Prostate gland (tissue), 2 donors: ENCODE measurements around the gene RPLP1. TPM values are rescaled to one million over a fixed set of nuclear protein-coding genes. Genes with fewer than 3 reads are reported as not detected.

Source experiments
- DNase-seq: peaks from one replicate; pipeline ENCODE4 v3.0.0-alpha.2; 2019; ENCODE audit warnings: low spot score
- H3K27ac ChIP-seq, 2 donors: fragments of 200-600 bp; sonication (generic); 2 replicates each; pipeline ENCODE4 v1.5.1; 2017 to 2019
- H3K27me3 ChIP-seq: fragments of 200-600 bp; sonication (generic); replicated peaks from 2 replicates; pipeline ENCODE4 v1.5.1; 2019; ENCODE audit not compliant: insufficient read depth
- H3K36me3 ChIP-seq, 2 donors: fragments of 200-600 bp; sonication (generic); 1 replicate in 1 of 2; 2 replicates in 1 of 2; pipeline versions ENCODE4 v1.5.1 to v1.8.1; 2017 to 2019
- H3K4me1 ChIP-seq: fragments of 200-600 bp; sonication (generic); replicated peaks from 2 replicates; pipeline ENCODE4 v1.5.1; 2019
- H3K4me3 ChIP-seq, 2 donors: fragments of 200-600 bp; sonication (generic); 2 replicates each; pipeline ENCODE4 v1.5.1; 2017 to 2019
- H3K9me3 ChIP-seq: fragments of 200-600 bp; sonication (generic); 2 replicates; pipeline ENCODE4 v1.5.1; 2017
- CTCF ChIP-seq, 4 experiments: fragments of 200-600 bp in 2 of 4; fragments of 450-650 bp in 2 of 4; sonication (generic) in 2 of 4; IDR thresholded peaks; 1 replicate in 3 of 4; 2 replicates in 1 of 4; pipeline ENCODE4 v1.5.1; 2016 to 2019; ENCODE audit warnings: antibody characterized with exemption in 4 of 4, mild to moderate bottlenecking in 2 of 4, moderate library complexity in 2 of 4
- POLR2A ChIP-seq: fragments of 450-650 bp; IDR thresholded peaks from one replicate; pipeline ENCODE4 v1.6.1; 2016; ENCODE audit warnings: antibody characterized with exemption, mild to moderate bottlenecking
- POLR2AphosphoS5 ChIP-seq: sonication (generic); formaldehyde crosslinking; IDR thresholded peaks from one replicate; pipeline ENCODE4 v1.6.1; 2017; ENCODE audit warnings: antibody characterized with exemption
- WGBS: methylation state at CpG from one replicate; pipeline ENCODE4 v1.1.5; 2018; 5-methylcytosine and 5-hydroxymethylcytosine counted together
- intact Hi-C: fragments of 100-400 bp; cut with DNase I; formaldehyde crosslinking; loops from one replicate; pipeline ENCODE4 v1.14.2; 2022
- total RNA-seq, 2 donors: library from RNA; depleted of rRNA; stranded (reverse); fragments of >200 nt; gene quantifications; one replicate each; pipeline ENCODE4 v1.1.0, GENCODE V29; 2016

RPLP1 gene
- 100 to 1,000 TPM; 593 to 930 TPM for total RNA-seq

DNA sequence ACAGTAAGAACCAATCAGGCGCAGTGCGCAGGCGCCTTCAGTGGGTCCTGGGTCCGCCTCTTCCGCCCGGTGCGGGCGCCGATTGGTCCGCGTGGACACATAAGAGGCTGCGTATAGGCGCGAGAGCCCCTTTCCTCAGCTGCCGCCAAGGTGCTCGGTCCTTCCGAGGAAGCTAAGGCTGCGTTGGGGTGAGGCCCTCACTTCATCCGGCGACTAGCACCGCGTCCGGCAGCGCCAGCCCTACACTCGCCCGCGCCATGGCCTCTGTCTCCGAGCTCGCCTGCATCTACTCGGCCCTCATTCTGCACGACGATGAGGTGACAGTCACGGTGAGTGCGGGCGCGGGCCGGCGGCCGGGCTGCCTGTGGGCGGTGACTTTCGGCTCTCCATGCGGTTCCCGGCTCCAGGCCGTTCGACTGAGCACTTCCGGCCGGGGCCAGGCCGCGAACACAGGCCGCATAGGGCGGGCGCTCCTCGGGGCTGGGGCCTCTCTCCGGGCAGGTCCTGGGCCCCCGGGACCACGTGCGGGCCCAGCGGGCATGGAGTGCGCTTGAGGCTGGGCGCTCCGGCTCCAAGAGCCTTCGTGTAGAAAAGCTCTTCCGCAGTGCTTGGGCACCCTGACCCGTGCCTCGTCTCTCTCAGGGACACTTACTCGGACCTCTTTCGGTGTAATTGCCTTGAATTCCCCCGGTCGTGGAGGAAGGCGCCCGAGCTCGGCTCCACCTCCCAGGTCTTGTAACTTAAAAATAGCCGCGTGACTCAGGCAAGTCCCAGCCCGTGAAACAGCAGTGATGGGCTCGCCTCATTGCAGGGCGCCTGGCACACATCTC, at the start of gene RPLP1:
RPLP1 (plus strand) TSS at position 127 of the 830 bp plus-strand sequence; CDS start at position 258, 131 bp downstream.
- Histone ChIP-seq H3K27ac (peak within 1 kb of the TSS; percentile 82 to 90), H3K4me1 (peaks cover 7% of the 10 kb centered on the region), H3K4me3 (peak within 1 kb of the TSS; percentile 76 to 92), H3K36me3 (no peaks in the 10 kb centered on the region), H3K9me3 (no peaks in the 10 kb centered on the region), H3K27me3 (no peaks in the 10 kb centered on the region)
- TF ChIP-seq CTCF (IDR thresholded peaks at IDR 0.05): no peak
- TF ChIP-seq POLR2AphosphoS5: peak; percentile 94
- peak; percentile 61 for TF ChIP-seq POLR2A
- WGBS: under 1% methylated on average over 63 of the region's 77 CpGs
- intact Hi-C loops: no loop called here
- peak; percentile 96 for DNase-seq

DNA sequence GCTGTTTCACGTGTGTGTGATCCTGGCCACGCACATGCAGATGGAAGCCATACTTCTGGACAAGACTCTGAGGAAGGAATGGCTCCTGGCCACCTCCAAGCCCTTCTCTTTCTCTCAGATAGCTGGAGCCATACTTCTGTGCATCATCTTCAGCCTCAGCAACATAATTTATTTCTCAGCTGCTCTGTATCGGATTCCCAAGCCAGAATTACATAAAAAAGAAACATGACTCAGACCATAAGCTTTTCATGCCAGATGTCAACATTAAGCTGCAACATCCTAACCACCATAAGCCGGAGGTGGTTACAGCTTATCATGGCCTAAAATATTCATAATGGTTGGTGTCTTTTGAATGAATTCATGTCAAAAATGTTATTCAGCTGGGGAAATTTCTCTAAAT, 49.0 kb upstream of the RPLP1 start:
- WGBS: 75% methylated on average over 4 of the region's 4 CpGs
- intact Hi-C loops: no loop called here
- no peak overlapping the region for H3K27ac ChIP-seq

DNA sequence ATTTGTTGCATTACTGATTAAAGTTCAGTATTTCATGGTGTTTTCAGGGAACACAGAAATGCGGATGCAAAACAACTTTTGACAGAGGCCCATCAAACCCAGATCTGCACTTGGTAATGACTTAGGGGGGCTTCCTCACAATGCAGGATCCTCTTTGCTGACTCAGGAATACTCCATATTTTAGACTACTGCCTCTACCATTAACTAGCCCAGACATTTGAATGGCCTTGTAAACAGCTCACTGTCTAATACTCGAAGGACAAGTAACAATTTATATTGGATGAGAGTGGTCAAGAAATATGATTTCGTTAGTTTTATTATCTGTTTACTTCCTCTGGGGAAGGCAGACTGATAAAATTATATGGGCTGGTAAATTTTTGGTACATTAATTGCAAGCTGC, 47.5 kb upstream of the RPLP1 start:
- 41% methylated on average over 3 of the region's 3 CpGs for WGBS
- Histone ChIP-seq H3K4me3 (no peak overlapping the region), H3K27me3 (no peaks in the 10 kb centered on the region), H3K9me3 (no peaks in the 10 kb centered on the region), H3K27ac (no peak overlapping the region), H3K36me3 (no peaks in the 10 kb centered on the region), H3K4me1 (no peaks in the 10 kb centered on the region)
- intact Hi-C loops: no loop called here
- no peak for DNase-seq
- no peak for TF ChIP-seq POLR2AphosphoS5
- TF ChIP-seq POLR2A: no peak
- TF ChIP-seq CTCF (IDR thresholded peaks at IDR 0.05): no peak

More for the DNA sequence above, 49.0 kb upstream of the RPLP1 start:
- no peaks in the 10 kb centered on the region for H3K27me3 ChIP-seq
- DNase-seq: no peak
- no peaks in the 10 kb centered on the region for H3K36me3 ChIP-seq
- no peak for TF ChIP-seq POLR2A
- no peak for TF ChIP-seq CTCF (IDR thresholded peaks at IDR 0.05)
- no peak for TF ChIP-seq POLR2AphosphoS5
- H3K4me3 ChIP-seq: no peak overlapping the region
- H3K4me1 ChIP-seq: no peaks in the 10 kb centered on the region
- no peaks in the 10 kb centered on the region for H3K9me3 ChIP-seq

DNA sequence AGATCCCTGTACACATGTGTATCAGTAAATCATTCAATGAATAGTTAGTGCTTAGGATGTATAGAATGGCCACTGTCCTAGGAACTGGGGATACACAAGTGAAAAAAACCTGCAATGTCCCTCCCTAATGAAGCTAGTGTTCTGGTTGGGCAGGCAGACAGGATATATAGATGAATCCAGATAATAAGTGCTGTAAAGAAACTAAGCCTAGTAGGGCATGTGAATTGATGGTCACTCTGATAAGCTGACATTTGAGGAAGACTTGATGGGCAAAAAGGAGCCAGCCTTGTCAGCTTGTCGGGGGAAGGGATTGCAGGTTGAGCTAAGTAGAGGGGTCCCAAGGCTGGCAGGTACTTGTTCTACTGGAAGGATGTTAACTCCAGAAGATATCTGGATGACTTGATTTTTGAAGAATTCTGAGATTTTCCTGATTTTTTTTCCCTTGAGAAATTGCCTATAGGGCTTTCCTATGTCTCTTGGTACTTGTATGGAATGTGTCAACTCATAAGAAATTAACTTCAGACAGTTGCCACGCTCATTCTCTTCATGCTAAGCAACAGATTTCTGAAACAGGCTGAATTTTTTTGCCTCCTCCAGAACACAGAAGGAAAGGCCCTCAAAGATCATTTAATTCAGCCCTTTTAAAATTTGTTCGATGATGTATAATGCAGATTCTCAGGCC, 44.8 kb upstream of the RPLP1 start:
- H3K4me3 ChIP-seq: no peak overlapping the region
- intact Hi-C loops: no loop called here
- TF ChIP-seq POLR2AphosphoS5: no peak
- no peak for TF ChIP-seq CTCF (IDR thresholded peaks at IDR 0.05)
- TF ChIP-seq POLR2A: no peak
- no peaks in the 10 kb centered on the region for H3K4me1 ChIP-seq
- no peak overlapping the region for H3K27ac ChIP-seq
- no peaks in the 10 kb centered on the region for H3K36me3 ChIP-seq
- H3K27me3 ChIP-seq: no peaks in the 10 kb centered on the region
- DNase-seq: no peak
- 83% methylated on average over 3 of the region's 3 CpGs for WGBS
- no peaks in the 10 kb centered on the region for H3K9me3 ChIP-seq
